ENCODE results near the gene PDZRN3. TPM values are rescaled to one million over a fixed set of nuclear protein-coding genes. Genes with fewer than 3 reads are reported as not detected.

Gene PDZRN3
- total and polyA plus RNA-seq, 10 donors: 1.5 to 5.5 (median 2.8) TPM

DNA sequence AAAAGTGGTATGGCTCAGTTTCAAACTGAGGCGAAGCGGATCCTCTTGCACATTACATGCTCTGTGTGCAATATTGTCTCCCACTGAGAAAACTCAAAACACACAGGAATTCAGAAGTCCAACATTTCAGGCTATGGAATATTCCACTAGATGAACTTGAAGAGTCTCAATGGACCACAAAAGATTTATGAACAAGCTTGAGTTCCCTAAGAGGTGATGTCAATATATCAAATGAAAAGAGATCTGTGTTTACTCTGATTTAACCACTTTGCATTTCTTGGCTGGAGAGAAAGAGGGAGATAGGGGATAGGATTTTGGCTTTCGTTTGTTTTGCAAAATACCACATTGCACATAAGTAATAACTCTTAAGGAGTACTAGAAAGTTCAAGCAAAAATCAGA, 20.3 kb downstream of the PDZRN3 start:
- no peak overlapping the region for H3K4me3 ChIP-seq
- TF ChIP-seq POLR2AphosphoS5 (IDR thresholded peaks at IDR 0.05) (no peak), POLR2A (IDR thresholded peaks at IDR 0.05) (no peak)
- TF ChIP-seq, protein P1, sequence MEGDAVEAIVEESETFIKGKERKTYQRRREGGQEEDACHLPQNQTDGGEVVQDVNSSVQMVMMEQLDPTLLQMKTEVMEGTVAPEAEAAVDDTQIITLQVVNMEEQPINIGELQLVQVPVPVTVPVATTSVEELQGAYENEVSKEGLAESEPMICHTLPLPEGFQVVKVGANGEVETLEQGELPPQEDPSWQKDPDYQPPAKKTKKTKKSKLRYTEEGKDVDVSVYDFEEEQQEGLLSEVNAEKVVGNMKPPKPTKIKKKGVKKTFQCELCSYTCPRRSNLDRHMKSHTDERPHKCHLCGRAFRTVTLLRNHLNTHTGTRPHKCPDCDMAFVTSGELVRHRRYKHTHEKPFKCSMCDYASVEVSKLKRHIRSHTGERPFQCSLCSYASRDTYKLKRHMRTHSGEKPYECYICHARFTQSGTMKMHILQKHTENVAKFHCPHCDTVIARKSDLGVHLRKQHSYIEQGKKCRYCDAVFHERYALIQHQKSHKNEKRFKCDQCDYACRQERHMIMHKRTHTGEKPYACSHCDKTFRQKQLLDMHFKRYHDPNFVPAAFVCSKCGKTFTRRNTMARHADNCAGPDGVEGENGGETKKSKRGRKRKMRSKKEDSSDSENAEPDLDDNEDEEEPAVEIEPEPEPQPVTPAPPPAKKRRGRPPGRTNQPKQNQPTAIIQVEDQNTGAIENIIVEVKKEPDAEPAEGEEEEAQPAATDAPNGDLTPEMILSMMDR (IDR thresholded peaks at IDR 0.05 in 8 of 11, conservative IDR thresholded peaks at IDR 0.05 in 3 of 11): no peak
- no peaks in the 10 kb centered on the region for H3K4me1 ChIP-seq
- no peaks in the 10 kb centered on the region for H3K36me3 ChIP-seq
- H3K9me3 ChIP-seq: no peaks in the 10 kb centered on the region
- intact Hi-C loops (cut with DNase I; ENCODE audit: low total_unique reads): no loop called here
- H3K27me3 ChIP-seq (replicated peaks in 1 of 7): no peaks in the 10 kb centered on the region
- WGBS, 5 donors: 84 to 89% (median 87%) methylated on average over 3 of the region's 3 CpGs
- no peak overlapping the region for H3K27ac ChIP-seq
- DNase-seq: no peak

DNA sequence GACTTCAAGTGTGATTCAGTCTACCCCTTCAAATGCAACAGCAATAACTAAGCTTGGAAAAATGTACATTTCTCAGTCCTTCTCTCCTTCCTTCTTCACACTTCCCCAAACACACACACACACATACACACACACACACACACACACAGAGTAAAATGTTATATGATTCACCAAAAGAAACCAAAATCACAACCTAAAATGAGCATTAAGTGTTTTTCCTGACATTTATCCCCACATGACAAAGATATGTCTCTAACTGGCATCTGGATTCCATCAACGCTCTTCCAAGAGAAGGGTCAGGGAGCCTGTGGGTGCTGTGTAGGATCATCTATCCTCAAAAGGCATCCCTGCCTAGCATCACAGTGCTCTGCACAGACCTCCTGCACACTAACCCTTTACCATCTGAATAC, 21.0 kb downstream of the PDZRN3 start:
- intact Hi-C loops (cut with DNase I; ENCODE audit: low total_unique reads): no loop called here
- TF ChIP-seq POLR2A (IDR thresholded peaks at IDR 0.05): no peak
- TF ChIP-seq, protein P1 (IDR thresholded peaks at IDR 0.05 in 8 of 11, conservative IDR thresholded peaks at IDR 0.05 in 3 of 11): no peak
- no peak overlapping the region for H3K4me3 ChIP-seq

DNA sequence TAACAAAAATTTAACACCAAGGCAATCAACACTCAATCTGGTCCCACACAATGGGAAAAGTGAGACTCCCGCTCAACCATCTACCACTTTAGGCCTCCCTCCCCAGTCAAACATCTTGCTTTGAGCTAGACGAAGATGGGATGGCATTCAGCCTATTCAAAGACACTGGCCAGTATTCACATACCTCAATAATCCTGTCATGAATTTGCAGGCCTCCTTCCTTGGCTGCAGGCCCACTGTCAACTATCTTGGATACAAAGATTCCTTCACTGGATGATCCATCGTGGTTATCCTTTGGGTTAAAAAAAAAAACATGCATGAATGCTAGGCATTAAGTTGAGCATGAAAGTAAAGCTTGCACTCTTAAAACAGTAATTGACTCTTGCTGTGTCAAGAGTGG, 22.6 kb downstream of the PDZRN3 start:
- intact Hi-C loops (cut with DNase I; ENCODE audit: low total_unique reads): no loop called here
- H3K9me3 ChIP-seq: no peaks in the 10 kb centered on the region
- WGBS, 5 donors: 78 to 90% (median 81%) methylated on average over 3 of the region's 3 CpGs
- no peaks in the 10 kb centered on the region for H3K4me1 ChIP-seq
- no peak overlapping the region for H3K4me3 ChIP-seq
- H3K36me3 ChIP-seq: no peaks in the 10 kb centered on the region
- no peak for DNase-seq
- no peaks in the 10 kb centered on the region for H3K27me3 ChIP-seq (replicated peaks in 1 of 7)
- no peak overlapping the region for H3K27ac ChIP-seq
- no peak for TF ChIP-seq POLR2A (IDR thresholded peaks at IDR 0.05)
- no peak for TF ChIP-seq POLR2AphosphoS5 (IDR thresholded peaks at IDR 0.05)
- TF ChIP-seq, protein P1 (IDR thresholded peaks at IDR 0.05 in 8 of 11, conservative IDR thresholded peaks at IDR 0.05 in 3 of 11): no peak

More for the DNA sequence above, 21.0 kb downstream of the PDZRN3 start:
- H3K9me3 ChIP-seq: no peaks in the 10 kb centered on the region
- no peaks in the 10 kb centered on the region for H3K4me1 ChIP-seq
- DNase-seq: no peak
- H3K36me3 ChIP-seq: no peaks in the 10 kb centered on the region
- 70 to 88% (median 85%) methylated on average over 1 of the region's 1 CpG for WGBS, 5 donors
- no peak overlapping the region for H3K27ac ChIP-seq
- no peaks in the 10 kb centered on the region for H3K27me3 ChIP-seq (replicated peaks in 1 of 7)

DNA sequence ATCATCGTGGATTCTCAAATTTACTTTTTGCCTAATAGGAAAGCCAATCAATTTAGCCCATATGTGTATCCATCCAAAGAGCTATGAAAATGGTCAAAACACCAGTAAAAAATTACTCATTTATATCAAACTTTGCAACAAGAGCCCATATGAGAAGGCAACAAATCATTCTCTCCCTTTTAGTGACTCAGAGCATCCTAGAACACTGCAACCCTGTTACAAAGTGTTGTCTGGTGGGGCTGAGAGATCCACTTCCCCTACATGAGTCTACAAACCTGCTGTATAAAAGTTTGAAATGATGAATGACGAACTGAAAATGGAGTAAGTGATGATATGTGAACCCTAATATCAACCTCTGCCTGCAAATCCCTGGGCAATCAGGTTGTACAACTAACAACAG, 23.3 kb downstream of the PDZRN3 start:
- H3K27ac ChIP-seq: no peak overlapping the region
- DNase-seq: no peak
- H3K9me3 ChIP-seq: no peaks in the 10 kb centered on the region
- no peaks in the 10 kb centered on the region for H3K27me3 ChIP-seq (replicated peaks in 1 of 7)
- no peak overlapping the region for H3K4me3 ChIP-seq
- no peak for TF ChIP-seq POLR2AphosphoS5 (IDR thresholded peaks at IDR 0.05)
- 71 to 91% (median 84%) methylated on average over 2 of the region's 2 CpGs for WGBS, 5 donors
- intact Hi-C loops (cut with DNase I; ENCODE audit: low total_unique reads): no loop called here
- H3K4me1 ChIP-seq: no peaks in the 10 kb centered on the region
- H3K36me3 ChIP-seq: no peaks in the 10 kb centered on the region

DNA sequence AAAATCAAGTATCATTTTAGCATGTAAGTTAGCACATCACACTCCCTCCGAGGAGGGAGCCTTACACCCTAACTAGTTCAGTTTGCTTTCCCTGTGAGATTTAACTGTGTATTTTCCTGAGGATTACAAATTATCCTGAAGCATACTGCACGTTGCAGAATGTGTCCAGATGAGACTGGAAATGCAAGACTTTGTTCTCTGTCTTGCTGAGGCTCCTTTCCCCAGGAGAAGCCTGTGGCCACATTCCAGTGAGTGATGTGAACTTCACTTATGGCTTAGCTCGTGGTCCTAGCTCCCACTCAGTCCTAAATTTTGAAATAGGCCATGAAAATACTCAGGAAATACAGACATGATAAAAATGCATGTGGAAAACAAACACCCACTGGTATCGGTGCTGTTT, 23.7 kb downstream of the PDZRN3 start:
- no peaks in the 10 kb centered on the region for H3K4me1 ChIP-seq
- 56 to 74% (median 68%) methylated on average over 4 of the region's 4 CpGs for WGBS, 5 donors
- H3K27ac ChIP-seq: no peak overlapping the region
- TF ChIP-seq, protein P1 (IDR thresholded peaks at IDR 0.05 in 8 of 11, conservative IDR thresholded peaks at IDR 0.05 in 3 of 11): no peak
- TF ChIP-seq POLR2A (IDR thresholded peaks at IDR 0.05) (no peak), POLR2AphosphoS5 (IDR thresholded peaks at IDR 0.05) (no peak)
- intact Hi-C loops (cut with DNase I; ENCODE audit: low total_unique reads): no loop called here
- H3K4me3 ChIP-seq: no peak overlapping the region
- no peaks in the 10 kb centered on the region for H3K9me3 ChIP-seq
- no peak for DNase-seq
- no peaks in the 10 kb centered on the region for H3K36me3 ChIP-seq
- H3K27me3 ChIP-seq (replicated peaks in 1 of 7): no peaks in the 10 kb centered on the region
